HG02885 (cell line): Measurements from ENCODE around the gene HEG1.
"Not testable (repeated sequence)": the region's sequence is repeated elsewhere in the genome, so short reads cannot be mapped to it uniquely, and the experiment has no call there.

Experiments
- ATAC-seq: cut with Tn5 transposase; IDR thresholded peaks from one replicate; pipeline ENCODE4 v1.9.1; 2021; ENCODE audit warnings: mild to moderate bottlenecking; ENCODE audit not compliant: unreplicated experiment, poor library complexity

HEG1 gene

DNA sequence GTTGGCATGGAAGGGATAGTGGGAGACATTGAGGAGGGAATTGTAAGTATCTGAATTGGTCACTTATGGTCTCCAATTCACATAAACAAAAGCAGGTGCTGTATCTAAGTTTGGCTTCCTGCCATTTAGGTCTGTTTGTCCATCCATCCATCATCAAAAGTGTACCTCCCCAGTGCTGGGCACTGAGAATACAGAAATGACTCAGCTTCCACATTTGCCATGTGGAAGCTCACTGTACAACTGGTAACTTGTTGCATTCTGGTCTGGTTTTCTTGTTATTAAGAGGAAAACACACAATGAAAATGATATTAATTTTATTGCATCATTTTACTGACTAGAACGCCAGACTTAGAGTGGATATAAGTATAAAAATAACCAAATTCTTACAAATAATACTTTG lies 90.4 kb downstream of the HEG1 start:
- no peak for ATAC-seq

GRCh38 chr3:124964387-124964786 lies 91.4 kb downstream of the HEG1 start:
- no peak for ATAC-seq

DNA sequence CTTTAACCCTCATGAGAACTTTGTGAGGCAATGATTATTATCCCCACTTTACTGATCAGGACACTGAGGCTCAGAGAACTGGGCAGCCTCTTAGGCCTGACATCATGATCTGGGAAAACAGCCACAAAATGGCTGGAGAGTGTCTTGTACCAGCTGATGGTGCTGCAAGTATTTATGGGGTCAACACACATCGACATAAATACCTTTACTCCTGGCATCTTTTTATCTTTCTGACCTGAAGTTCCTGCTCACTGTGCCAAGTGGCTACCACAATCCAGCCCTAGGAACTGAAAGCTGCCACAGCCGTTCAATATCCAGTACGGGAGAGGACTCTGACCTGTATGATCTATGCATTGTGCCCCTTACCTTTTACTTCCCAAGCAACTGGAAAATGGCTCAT lies 92.0 kb downstream of the HEG1 start:
- ATAC-seq = no peak

GRCh38 chr3:124962403-124962940 lies 93.3 kb downstream of the HEG1 start:
- ATAC-seq = no peak

DNA sequence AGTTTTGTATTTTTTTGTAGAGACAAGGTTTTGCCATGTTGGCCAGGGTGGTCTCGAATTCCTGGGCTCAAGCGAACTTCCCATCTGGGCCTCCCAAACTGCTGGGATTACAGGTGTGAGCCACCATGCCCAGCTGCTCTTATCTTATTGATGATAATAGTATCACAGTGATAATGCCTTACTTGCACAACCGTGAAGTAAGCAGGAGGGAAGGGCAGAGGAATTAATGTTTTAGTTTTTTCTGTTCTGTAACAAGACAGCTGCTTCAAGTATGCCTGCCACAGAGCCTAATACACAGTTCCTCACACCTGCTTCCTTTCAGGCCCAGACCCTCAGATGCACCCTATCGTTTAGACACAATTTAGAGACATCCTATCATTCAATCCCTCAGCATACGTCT lies 95.1 kb downstream of the HEG1 start:
- no peak for ATAC-seq

DNA sequence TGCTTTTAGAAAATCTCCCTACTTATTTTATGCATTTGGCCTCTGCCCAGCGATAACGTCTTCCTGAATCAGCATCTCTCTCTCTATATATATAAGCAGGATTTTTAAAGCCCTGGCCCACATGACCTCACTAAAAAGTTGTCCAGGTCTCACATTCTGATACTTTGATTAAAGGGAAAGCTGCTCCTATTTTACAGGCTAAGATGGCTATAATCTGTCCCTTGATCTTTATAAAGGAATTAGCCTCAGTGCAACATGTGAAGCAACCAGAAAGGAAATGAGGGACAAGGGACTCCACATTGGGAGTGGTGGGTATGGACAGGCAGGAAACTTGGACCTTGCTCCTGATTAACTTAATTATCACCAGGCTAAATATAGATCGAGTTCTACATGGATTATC lies 95.7 kb downstream of the HEG1 start:
- no peak for ATAC-seq

DNA sequence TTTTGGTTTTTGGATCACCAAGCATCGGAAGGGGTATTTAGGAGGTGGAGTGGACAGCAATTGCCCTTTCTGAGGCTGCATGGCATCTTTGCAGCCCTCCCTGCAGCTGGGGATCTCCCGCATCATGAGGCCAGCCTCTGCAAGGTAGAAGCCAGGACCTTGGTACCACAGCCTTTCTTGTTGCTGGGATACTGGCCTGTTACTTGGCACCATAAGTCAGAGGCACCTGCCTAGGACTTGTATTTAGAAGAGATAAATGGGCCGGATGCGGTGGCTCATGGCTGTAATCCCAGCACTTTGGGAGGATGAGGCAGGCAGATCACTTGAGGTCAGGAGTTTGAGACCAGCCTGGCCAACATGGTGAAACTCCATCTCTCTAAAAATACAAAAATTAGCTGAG lies 97.8 kb downstream of the HEG1 start:
- not testable (repeated sequence) for ATAC-seq

- ATAC-seq = no peak
These were observed 103.4 kb downstream of the HEG1 start for GRCh38 chr3:124952282-124952855.

- no peak for ATAC-seq
These were observed 104.1 kb downstream of the HEG1 start for GRCh38 chr3:124951511-124952281.

GRCh38 chr3:124950026-124950425 lies 105.8 kb downstream of the HEG1 start:
- no peak for ATAC-seq

GRCh38 chr3:124942613-124943012 lies 113.2 kb downstream of the HEG1 start:
- ATAC-seq = no peak

DNA sequence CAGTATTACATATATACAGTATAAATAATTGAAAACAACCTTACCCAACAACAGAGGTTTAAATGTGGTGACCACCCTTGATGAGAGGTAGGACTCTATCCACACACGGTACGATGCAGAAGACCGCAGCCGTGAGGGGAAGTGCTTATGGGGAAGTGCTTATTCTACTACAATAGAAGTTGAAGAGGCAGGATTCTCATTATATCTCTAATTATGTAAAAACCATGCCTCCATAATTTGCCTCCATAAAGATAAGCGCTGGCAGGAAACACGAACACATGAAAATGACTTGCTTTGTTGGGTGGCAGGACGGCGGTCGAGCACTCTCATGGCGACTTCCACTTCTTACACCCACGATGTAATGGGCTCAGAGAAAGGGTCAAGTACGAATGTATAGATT lies 114.0 kb downstream of the HEG1 start:
- ATAC-seq = no peak

DNA sequence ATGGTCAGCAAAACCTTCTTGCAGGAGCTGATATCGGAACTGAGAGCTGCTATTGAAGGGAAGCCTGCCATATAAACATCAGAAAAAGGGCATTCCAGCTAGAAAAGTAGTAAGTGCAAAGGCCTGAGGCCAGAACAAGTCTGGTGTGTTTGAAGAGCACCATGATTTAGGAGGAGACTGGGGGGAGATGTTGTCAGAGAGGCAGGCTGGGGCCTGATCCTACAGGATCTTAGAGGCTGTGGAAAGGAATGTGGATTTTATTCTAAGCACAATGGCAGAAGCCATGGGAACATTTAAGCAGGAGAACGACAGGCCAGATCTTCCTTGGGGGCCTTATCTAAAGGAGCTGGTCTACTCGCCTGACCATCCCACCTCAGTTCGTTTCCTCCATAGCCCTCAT lies 116.1 kb downstream of the HEG1 start:
- ATAC-seq = no peak

GRCh38 chr3:124938896-124939295 lies 116.9 kb downstream of the HEG1 start:
- ATAC-seq = no peak

DNA sequence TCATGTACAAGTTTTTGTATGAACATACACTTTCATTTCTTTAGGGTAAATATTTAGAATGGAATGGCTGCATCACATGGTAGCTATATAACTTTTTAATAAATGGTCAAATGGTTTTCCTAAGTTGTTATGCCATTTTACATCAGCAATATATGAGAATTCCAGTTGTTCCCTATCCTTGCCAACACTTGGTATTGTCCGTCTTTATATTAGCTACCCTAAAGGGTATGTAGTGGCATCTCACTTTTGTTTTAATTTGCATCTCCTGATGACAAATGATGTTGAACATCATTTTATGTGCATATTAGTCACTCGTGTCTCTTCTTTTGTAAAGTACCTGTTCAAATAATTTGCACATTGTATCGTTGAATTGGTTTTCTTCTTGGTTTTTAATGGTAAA lies 118.7 kb downstream of the HEG1 start:
- no peak for ATAC-seq

GRCh38 chr3:124935794-124936542 lies 119.8 kb downstream of the HEG1 start:
- ATAC-seq = no peak

DNA sequence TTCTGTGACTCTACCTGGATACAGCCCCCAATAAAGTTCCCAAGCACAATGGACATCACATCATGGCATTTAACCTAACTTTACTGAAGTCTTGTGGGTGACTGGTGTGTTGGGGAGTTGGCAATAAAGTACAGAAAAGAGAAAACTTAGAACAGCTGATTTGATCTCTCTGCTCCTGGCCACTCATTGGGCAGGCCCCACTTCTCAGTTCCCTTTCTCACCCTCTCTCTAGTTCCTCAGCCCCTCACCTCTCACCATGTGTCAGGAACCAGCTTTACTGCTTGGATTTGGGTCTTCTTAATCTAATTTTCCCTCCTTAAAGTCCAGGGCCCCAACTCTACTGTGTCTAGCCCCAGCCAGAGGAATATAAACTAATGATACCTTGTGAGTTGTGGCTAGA lies 120.5 kb downstream of the HEG1 start:
- no peak for ATAC-seq

DNA sequence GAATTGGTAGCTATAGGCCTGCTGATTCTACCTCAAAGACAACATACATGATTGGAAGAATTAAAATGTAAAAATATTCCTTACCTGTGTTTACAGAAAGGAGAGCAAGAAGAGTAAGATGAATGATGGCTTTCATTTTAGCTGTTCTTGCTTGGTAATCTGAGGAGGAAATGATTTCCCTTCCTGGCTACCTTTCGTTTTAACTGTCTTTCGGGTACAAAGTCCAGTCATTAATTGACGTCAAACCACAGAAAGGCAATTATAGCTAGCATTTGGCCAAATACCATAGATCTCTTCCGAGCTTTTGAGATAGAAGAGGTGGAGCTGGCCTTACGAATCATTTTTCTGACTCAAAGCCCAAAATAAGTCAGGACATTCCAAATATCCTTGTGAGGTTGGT lies 121.2 kb downstream of the HEG1 start, which contains the start of gene MUC13:
TSS of gene MUC13 (minus strand) at position 175 of the 400 bp plus-strand sequence. CDS start at position 136, 39 bp downstream.
- ATAC-seq = no peak

DNA sequence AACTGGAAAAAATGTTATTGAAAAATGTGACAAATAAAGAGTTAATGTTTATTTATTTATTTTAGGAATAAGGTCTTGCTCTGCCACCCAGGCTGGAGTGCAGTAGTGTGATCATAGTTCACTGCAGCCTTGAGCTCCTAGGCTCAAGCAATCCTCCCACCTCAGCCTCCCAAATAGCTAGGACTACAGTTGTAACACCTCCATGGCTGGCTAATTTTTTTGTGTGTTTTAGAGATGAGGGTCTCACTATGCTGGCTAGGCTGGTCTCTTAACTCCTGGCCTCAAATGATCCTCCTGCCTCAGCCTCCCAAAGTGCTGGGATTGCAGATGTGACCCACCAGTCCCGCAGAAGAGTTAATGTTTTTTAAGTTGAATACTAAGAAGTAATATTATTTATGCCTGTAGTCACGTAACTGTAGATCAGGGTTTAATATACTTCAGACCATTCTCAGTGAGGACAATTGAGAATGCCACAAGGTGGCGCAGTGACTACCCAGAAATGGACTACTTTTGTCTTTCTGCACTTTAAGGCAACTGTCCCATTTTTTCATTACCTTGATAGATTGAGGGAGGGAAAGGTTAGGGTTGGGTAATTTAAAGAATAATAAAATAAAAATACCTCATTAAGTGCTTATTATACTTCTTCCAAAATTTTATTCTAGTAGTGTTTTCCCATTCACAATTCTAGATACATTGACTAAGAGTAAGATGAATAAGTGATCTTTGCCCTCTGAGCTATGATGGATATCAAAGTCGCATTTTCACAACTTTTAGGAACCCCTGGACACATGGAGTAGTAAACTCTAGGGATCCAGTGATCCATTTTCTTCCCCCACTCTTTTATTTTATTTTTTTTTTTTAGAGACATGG lies 127.2 kb downstream of the HEG1 start:
- no peak for ATAC-seq

DNA sequence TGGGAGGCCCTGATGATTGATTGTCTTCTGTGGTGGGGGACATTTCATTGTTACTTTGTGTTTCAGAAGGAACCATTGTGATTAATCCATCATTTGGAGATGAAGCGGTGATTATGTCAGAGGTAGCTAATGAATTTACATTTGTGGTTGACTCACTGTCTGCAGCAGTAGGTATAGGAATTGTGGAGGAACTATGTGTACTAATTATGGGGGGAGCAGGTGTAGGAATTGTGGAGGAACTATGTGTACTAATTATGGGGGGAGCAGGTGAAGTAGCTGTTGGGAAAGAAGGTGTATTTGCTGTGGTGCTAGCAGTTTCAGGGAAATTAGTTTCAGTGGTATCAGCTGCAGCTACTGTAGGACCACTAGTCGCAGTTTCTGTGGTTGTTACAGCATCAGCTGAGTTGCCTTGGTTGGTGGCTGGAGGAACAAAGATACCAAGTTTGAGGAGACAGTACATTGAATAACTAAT lies 128.2 kb downstream of the HEG1 start:
- peak; percentile 50 for ATAC-seq
